ENCODE measurements around the gene CAPRIN1.

The CAPRIN1 gene

GRCh38 chr11:34051349-34052035 lies at the start of gene CAPRIN1:
Gene CAPRIN1 (plus strand): TSS chr11:34051731. CDS start chr11:34052421, 690 bp downstream.
- peak; percentile 95 for DNase-seq
- in situ Hi-C loops (cut with MboI; ENCODE audit: low pct_unique_long_range_greater_than_20kb, low sequenced_read_pairs), result no loop called here

- in situ Hi-C loops (cut with MboI; ENCODE audit: low pct_unique_long_range_greater_than_20kb, low sequenced_read_pairs), result no loop called here
- DNase-seq, result no peak
Observed at GRCh38 chr11:34002420-34002819, 49.1 kb upstream of the CAPRIN1 start.

GRCh38 chr11:34004236-34004635 lies 47.3 kb upstream of the CAPRIN1 start:
- in situ Hi-C loops (cut with MboI; ENCODE audit: low pct_unique_long_range_greater_than_20kb, low sequenced_read_pairs), result no loop called here

GRCh38 chr11:34006876-34007275 lies 44.7 kb upstream of the CAPRIN1 start:
- in situ Hi-C loops (cut with MboI; ENCODE audit: low pct_unique_long_range_greater_than_20kb, low sequenced_read_pairs), result no loop called here

More at GRCh38 chr11:34004236-34004635, 47.3 kb upstream of the CAPRIN1 start:
- DNase-seq, result no peak

GRCh38 chr11:34012734-34013133 lies 38.8 kb upstream of the CAPRIN1 start:
- no peak for DNase-seq
- in situ Hi-C loops (cut with MboI; ENCODE audit: low pct_unique_long_range_greater_than_20kb, low sequenced_read_pairs), result no loop called here

More at GRCh38 chr11:34006876-34007275, 44.7 kb upstream of the CAPRIN1 start:
- no peak for DNase-seq

GRCh38 chr11:34013898-34014571 lies 37.5 kb upstream of the CAPRIN1 start:
- DNase-seq, result no peak
- in situ Hi-C loops (cut with MboI; ENCODE audit: low pct_unique_long_range_greater_than_20kb, low sequenced_read_pairs), result no loop called here

GRCh38 chr11:34021977-34022735 lies 29.4 kb upstream of the CAPRIN1 start:
- no peak for DNase-seq
- in situ Hi-C loops (cut with MboI; ENCODE audit: low pct_unique_long_range_greater_than_20kb, low sequenced_read_pairs), result no loop called here

GRCh38 chr11:34026432-34026831 lies 25.1 kb upstream of the CAPRIN1 start:
- in situ Hi-C loops (cut with MboI; ENCODE audit: low pct_unique_long_range_greater_than_20kb, low sequenced_read_pairs), result no loop called here
- no peak for DNase-seq

GRCh38 chr11:34027516-34028408 lies 23.8 kb upstream of the CAPRIN1 start:
- in situ Hi-C loops (cut with MboI; ENCODE audit: low pct_unique_long_range_greater_than_20kb, low sequenced_read_pairs), result no loop called here
- no peak for DNase-seq

- DNase-seq, result no peak
- in situ Hi-C loops (cut with MboI; ENCODE audit: low pct_unique_long_range_greater_than_20kb, low sequenced_read_pairs), result no loop called here
Observed at GRCh38 chr11:34028425-34028824, 23.1 kb upstream of the CAPRIN1 start.

- DNase-seq, result no peak
- in situ Hi-C loops (cut with MboI; ENCODE audit: low pct_unique_long_range_greater_than_20kb, low sequenced_read_pairs), result no loop called here
Observed at GRCh38 chr11:34029176-34029575, 22.4 kb upstream of the CAPRIN1 start.

- DNase-seq, result no peak
- in situ Hi-C loops (cut with MboI; ENCODE audit: low pct_unique_long_range_greater_than_20kb, low sequenced_read_pairs), result no loop called here
Observed at GRCh38 chr11:34030382-34030781, 21.1 kb upstream of the CAPRIN1 start.

- DNase-seq, result no peak
- in situ Hi-C loops (cut with MboI; ENCODE audit: low pct_unique_long_range_greater_than_20kb, low sequenced_read_pairs), result no loop called here
Observed at GRCh38 chr11:34033399-34033798, 18.1 kb upstream of the CAPRIN1 start.

GRCh38 chr11:34034053-34034452 lies 17.5 kb upstream of the CAPRIN1 start:
- in situ Hi-C loops (cut with MboI; ENCODE audit: low pct_unique_long_range_greater_than_20kb, low sequenced_read_pairs), result no loop called here
- DNase-seq, result no peak

- DNase-seq, result no peak
- in situ Hi-C loops (cut with MboI; ENCODE audit: low pct_unique_long_range_greater_than_20kb, low sequenced_read_pairs), result no loop called here
Observed at GRCh38 chr11:34036456-34036855, 15.1 kb upstream of the CAPRIN1 start.

GRCh38 chr11:34037016-34037415 lies 14.5 kb upstream of the CAPRIN1 start:
- in situ Hi-C loops (cut with MboI; ENCODE audit: low pct_unique_long_range_greater_than_20kb, low sequenced_read_pairs), result no loop called here

GRCh38 chr11:34040571-34040970 lies 11.0 kb upstream of the CAPRIN1 start:
- in situ Hi-C loops (cut with MboI; ENCODE audit: low pct_unique_long_range_greater_than_20kb, low sequenced_read_pairs), result no loop called here
- DNase-seq, result no peak

More at GRCh38 chr11:34037016-34037415, 14.5 kb upstream of the CAPRIN1 start:
- DNase-seq, result peak; percentile 44

GRCh38 chr11:34044664-34045485 lies 6.7 kb upstream of the CAPRIN1 start:
- in situ Hi-C loops (cut with MboI; ENCODE audit: low pct_unique_long_range_greater_than_20kb, low sequenced_read_pairs), result no loop called here
- DNase-seq, result peak; percentile 58
